Measurements from ENCODE around the gene PTGR3. TPM values are rescaled to one million over a fixed set of nuclear protein-coding genes. Genes with fewer than 3 reads are reported as not detected.

The PTGR3 gene
- total and polyA plus RNA-seq, 4 donors = 8.8 to 28.6 (median 13.2) TPM

GRCh38 chr18:75159238-75159518 lies 49.8 kb downstream of the PTGR3 start:
- Histone ChIP-seq H3K27ac (ENCODE audit: low read depth in 1 of 2, low read length in 2 of 2) (no peak overlapping the region), H3K36me3 (ENCODE audit: control insufficient read depth in 1 of 2, insufficient read depth in 2 of 2, low read length in 1 of 2) (no peaks in the 10 kb centered on the region), H3K4me3 (ENCODE audit: low read length in 2 of 2) (no peak overlapping the region), H3K9me3 (ENCODE audit: control insufficient read depth, low read length) (peaks cover 2% of the 10 kb centered on the region), H3K4me1 (ENCODE audit: control insufficient read depth in 1 of 2, insufficient read depth in 2 of 2, low read length in 2 of 2) (no peaks in the 10 kb centered on the region), H3K27me3 (ENCODE audit: control insufficient read depth in 1 of 2, insufficient read depth in 2 of 2, low read length in 1 of 2) (no peaks in the 10 kb centered on the region)
- ATAC-seq (ENCODE audit: low FRiP score) (no peak), DNase-seq (no peak)
- intact Hi-C loops (cut with DNase I) = no loop called here
- WGBS, 2 donors = 85 to 91% methylated on average over 9 of the region's 9 CpGs

Other genes starting within 250 kb of the PTGR3 start
- gene TSHZ1, start 1.7 kb upstream of the PTGR3 start, total RNA-seq = 10 to 100 TPM; 15.9 to 26.0 TPM
- 1 to 10 TPM; 3.3 to 7.7 TPM for gene TSHZ1, start 1.7 kb upstream of the PTGR3 start, polyA plus RNA-seq
- not detected for gene SMIM21, start 218.6 kb upstream of the PTGR3 start, total RNA-seq
- not detected for gene SMIM21, start 218.6 kb upstream of the PTGR3 start, polyA plus RNA-seq

Measured in aorta (tissue), 5 donors.